GM21447 (cell line): Measurements from ENCODE around the gene GTF2A1.

ENCODE experiments used
- ATAC-seq: cut with Tn5 transposase; IDR thresholded peaks from one replicate; pipeline ENCODE4 v1.9.1; 2021; ENCODE audit not compliant: unreplicated experiment

Gene GTF2A1

DNA sequence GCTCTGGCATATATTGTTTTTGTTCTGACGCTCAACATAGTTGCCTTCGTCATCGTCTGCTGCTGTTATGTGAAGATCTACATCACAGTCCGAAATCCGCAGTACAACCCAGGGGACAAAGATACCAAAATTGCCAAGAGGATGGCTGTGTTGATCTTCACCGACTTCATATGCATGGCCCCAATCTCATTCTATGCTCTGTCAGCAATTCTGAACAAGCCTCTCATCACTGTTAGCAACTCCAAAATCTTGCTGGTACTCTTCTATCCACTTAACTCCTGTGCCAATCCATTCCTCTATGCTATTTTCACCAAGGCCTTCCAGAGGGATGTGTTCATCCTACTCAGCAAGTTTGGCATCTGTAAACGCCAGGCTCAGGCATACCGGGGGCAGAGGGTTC, 77.0 kb downstream of the GTF2A1 start:
- no peak for ATAC-seq

DNA sequence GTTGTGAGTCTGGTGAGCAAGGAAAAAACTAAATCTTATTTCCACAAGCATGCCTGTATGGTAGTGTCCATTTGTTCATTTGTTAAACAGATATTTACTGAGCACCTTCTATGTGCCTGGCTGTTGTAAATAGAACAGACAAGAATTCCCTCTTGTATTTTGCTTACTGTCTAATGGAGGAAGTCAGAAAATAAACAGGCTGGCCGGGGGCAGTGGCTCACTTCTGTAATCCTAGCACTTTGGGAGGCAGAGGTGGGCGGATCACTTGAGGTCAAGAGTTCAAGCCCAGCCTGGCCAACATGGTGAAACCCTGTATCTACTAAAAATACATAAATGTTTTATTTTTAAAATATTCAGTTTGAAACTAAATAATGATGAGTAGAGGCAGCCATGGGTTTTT, 79.3 kb downstream of the GTF2A1 start:
- ATAC-seq, result no peak

DNA sequence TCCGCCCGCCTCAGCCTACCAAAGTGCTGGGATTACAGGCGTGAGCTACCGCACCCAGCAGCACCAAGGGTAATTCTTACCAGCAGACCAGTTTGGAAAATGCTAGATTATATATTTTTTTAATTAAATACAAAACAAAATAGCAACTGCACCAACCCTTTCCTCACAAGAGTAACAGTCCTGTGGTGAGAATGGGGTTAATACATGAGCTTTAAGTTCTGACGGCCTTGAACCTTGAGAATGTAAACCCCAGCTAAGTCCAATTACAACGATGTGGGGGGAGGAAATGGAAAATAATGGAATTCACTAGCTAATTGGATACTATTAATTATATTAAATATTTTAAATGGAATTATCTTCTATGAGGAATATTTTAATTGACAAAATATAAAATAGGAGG, 82.3 kb downstream of the GTF2A1 start:
- no peak for ATAC-seq

DNA sequence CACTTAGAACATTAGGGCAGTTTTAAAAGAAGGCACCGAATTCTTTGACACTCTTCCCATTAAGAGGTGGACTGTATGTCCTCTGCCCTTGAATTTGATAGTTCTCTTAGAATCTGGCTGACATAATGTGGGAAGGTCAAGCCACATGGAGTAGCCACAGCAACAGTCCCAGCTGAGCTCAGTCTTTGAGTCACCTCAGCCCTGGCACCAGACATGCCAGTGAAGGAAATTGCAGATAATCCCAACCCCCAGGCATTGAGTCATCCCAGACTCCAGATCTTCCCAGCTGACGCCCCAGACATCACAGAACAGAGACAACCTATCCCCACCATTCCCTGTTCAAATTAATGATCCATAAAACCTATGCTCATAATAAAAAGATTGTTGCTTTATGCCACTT, 83.4 kb downstream of the GTF2A1 start:
- ATAC-seq, result no peak

DNA sequence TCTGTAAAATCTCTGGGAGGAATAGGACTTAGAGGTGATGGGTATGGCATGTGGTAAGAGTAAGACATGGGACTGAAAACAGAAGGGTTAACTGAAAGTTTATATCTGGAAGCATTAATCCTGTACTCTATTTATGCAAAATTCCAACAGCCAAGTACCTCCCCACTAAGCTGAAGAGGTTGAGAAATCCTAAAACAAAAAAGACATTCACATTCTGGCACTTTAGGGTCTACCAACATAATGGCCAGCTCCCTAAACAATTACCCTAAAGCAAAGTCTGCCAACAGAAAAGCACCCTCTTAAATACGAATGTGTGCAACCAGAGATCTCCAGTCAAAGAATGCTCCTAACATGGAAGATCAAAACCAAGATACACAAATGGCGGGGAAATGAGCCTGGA, 87.4 kb downstream of the GTF2A1 start:
- ATAC-seq, result no peak

DNA sequence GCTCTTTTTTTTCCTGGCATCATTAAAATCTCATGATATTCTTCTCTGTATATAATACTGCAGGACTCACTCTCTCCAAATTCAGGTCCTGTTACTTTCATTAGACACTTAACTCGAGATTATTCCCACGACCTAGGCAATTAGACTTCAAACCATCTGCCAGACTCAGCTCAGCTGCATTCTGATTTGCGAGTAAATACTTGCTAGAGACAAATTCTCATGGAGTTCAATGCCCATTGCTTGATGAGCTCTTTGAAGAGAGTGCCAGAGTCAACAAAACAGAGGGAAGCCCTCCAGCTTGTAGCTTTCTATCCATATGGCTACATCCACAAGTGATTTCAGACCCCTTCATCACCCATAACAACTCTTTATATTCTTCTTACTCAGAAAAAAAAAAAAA, 88.3 kb downstream of the GTF2A1 start:
- no peak for ATAC-seq

DNA sequence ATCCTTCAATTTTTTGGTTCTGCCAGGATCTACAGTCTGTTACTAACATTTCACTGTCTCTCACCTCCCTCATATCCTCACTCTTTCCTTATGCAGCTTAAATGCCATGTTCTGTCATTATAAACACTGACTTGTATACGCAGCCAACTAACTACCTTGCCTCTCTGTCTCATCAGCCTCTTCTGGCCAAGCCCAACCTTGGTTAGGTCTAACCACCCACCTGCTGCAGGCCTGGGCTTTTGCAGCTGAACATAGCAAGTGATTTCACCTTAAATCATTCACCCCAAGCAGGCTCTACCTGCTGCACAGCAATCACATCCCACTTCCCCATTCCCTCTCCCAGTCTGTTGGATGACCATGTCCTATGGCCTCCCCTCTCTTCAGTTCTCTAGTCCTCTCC, 91.5 kb downstream of the GTF2A1 start:
- no peak for ATAC-seq

DNA sequence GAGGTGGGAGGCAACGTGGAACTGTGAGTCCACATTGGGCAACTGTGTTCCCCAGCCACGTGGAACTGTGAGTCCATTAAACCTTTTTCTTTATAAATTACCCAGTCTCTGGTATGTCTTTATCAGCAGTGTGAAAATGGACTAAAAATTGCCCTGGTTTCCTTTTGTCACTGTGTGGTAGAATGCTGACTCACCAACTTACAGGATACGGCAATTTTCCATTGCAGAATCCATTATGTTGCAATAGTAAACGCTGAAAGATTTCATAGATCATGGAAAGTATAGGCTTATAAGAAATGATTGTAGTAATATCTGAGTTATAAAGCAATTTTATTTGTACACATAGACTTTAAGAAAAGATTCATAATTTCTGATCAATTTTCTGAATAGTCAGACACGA, 93.0 kb downstream of the GTF2A1 start:
- no peak for ATAC-seq

DNA sequence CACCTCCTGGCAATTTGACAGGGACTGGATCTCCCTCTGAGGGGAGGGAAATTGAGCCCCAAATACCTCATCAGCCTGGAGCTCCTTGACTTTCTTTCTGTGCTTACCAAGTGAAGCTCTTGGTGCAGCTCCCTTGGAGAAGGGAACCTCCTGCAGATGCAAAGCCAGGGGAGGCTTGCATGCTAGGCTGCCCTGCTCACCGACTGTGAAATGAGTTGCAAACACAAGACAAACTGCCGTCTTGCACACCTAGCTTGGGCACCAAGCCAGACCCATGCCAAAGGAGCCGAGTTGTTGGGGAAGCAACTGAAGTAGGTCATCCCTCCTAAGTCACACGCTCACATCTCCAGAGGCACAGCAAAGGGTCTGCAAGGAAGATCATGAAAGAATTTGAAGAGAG, 95.2 kb downstream of the GTF2A1 start:
- no peak for ATAC-seq
